Measurements from ENCODE around the gene BTBD16.
A peak's percentile ranks its signal among the peaks of the same experiment; 100 is the strongest.

The BTBD16 gene

GRCh38 chr10:122296363-122297120 is 25.4 kb downstream of the BTBD16 start:
- DNase-seq = no peak

- DNase-seq = no peak
Observed at GRCh38 chr10:122297583-122297982, 26.5 kb downstream of the BTBD16 start.

DNA sequence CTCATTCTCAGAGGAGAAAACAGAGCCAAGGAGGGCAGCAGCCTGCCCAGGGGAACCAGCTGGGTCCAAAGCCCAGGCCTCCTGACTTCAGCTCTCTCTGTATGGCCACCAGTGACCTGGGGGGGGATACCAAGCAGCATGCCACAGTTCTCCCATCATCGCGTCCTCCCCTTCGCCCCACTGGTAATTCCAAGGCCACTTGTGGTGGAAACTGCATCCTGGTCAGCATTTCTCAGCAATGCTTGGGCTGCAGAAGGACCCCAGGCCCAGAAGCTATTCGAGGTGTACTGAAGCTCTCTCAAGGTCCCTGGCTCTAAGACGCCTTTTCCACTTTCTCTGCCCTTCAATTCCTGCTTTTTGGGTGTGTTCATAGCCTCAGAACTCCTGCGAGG is 27.1 kb downstream of the BTBD16 start:
- DNase-seq = no peak

DNA sequence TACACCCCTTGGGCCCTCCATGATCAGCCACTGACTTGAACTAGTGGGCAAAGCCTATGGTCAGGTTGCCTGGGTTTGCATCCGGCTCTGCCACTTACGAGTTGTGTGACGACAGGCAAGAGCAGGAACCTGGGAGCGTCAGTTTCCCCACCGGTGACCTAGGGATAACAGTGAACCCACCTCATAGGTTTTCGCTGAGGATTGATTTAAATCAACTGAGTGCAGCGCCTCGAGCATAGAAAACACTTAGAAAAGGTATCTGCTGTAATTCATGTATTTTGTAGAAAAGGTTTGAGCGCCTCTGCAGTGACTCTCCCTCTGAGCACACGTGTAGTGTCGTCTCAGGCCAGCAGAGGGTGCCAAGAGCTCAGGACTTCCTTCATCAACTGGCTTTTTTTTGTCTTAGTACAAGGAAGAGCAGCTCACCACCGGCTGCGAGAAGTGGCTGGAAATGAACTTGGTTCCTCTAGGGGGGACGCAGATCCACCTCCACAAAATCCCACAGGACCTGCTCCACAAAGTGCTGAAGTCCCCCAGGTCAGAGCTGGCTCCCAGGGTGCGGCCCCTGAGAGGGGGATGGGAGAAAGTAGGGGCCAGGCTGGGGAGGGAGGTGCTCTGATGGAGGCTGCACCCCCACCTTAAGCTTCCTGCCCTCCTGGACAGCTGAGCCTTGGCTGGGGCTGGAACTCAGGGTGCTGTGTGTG is 27.7 kb downstream of the BTBD16 start:
- peak; percentile 90 for DNase-seq

- no peak for DNase-seq
Observed at GRCh38 chr10:122299423-122300075, 28.5 kb downstream of the BTBD16 start.

DNA sequence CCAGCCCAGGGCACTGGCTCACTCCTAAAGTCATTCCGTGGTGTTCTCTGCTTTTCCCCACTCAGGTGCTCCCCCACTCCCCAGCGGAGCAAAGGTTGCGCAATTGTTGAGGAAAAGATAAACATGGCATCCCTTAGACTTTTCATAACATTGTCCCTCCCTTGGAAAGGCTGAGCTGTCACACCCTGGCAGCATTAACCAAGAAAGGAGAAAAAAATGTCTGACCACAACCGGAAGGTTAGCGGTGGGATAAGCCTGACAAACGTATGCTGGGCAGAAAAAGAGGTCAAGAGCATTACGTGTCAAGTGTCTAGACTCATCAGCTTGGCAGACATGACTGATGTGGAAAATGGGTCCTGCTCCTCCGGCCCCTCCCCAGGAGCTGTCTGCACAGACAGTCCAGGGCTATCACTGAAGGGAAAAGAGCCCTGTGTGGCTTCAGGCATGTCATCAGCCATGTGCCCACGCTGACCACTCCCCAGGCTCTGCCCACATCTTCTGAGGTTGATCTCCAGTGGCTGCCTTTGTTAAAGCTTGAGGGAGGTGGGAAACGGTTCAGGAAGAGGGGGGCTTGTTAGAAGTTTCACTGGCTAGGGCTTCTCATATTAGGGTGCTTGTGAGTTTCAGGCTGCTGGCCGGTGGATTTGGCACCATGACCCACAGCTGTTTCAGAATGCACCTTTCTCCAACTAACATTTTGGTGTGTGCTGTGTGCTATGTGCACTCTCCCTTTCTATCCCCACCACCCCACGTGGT is 30.1 kb downstream of the BTBD16 start:
- peak; percentile 86 for DNase-seq

DNA sequence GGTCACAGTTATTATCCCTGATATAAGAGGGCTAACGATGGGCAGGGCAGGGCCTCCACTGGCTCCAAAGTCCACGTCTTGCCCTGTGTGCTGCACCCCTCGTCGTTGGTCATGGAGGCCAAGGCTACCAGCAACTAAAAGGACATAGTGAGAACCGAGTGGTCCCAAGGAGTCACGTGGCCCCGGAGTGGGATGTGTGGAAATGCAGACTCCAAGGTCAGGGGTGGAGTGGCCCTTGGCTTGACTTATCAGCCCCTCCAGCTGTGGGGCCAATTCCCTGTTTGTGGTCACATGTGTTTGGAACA is 30.7 kb downstream of the BTBD16 start:
- no peak for DNase-seq

GRCh38 chr10:122302315-122302714 is 31.2 kb downstream of the BTBD16 start:
- DNase-seq = no peak

GRCh38 chr10:122303271-122304053 is 32.4 kb downstream of the BTBD16 start:
- DNase-seq = no peak

- no peak for DNase-seq
Observed at GRCh38 chr10:122304054-122304579, 33.0 kb downstream of the BTBD16 start.

GRCh38 chr10:122306282-122306681 is 35.2 kb downstream of the BTBD16 start:
- no peak for DNase-seq

GRCh38 chr10:122306744-122307143 is 35.6 kb downstream of the BTBD16 start:
- DNase-seq = no peak

- peak; percentile 49 for DNase-seq
Observed at GRCh38 chr10:122307669-122308416, 36.7 kb downstream of the BTBD16 start.

- no peak for DNase-seq
Observed at GRCh38 chr10:122308417-122309141, 37.5 kb downstream of the BTBD16 start.

DNA sequence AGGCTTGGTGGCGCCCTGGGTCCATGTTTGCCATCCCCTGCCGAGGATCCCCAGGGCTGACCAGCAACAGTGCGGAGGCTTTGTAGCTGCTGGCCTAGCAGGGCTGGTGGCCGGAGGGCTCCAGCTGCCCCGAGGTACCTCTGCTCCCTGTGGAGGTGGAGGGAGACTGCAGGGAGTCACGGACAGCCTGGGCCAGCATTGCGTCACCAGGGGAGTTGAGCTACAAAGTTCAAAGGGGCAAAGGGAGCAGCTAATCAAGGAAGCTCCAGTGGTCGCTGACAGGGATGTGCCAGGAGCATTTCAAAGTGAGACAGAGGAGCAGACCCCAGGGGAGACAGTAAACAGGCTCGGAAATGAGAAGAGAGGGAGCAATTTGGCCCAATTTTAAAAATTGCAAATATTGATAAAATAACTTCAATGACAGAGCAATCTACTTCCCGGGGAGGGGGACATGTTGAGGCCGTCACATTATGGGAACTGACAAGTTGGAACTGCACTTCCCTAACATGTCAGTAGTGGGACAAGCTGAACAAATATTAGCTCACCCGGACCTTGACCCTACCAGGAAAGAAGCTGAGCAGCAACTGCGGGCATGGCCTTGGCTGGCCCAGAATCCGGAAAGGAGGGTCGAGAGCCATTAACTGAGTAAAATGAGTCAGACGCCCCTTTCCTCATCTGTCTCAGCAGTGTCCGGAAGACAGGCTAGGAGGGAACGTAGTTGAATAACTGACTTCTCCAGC is 39.4 kb downstream of the BTBD16 start:
- DNase-seq = peak; percentile 95

GRCh38 chr10:122311051-122311410 is 39.9 kb downstream of the BTBD16 start:
- DNase-seq = peak; percentile 70

GRCh38 chr10:122311716-122312115 is 40.6 kb downstream of the BTBD16 start:
- peak; percentile 42 for DNase-seq

GRCh38 chr10:122316224-122316884 is 45.3 kb downstream of the BTBD16 start:
- peak; percentile 96 for DNase-seq

DNA sequence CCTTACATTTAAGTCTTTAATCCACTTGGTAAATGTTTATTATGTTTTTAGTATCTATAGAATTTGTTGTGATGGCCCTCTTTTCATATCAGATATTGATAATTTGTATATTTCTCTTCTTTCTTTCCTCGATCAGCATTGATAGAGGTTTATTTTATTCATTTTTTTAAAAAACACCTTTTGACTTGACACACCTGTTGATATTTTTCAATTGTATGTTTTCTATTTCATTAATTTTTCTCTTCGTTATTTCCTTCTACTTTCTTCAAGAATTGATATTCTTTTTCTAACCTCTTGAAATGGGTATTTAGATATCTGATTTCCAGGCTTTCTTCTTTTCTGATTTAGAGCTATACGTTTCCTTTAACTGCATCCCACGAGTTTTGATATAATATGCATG is 50.9 kb downstream of the BTBD16 start:
- no peak for DNase-seq

GRCh38 chr10:122323189-122323588 is 52.1 kb downstream of the BTBD16 start:
- peak; percentile 38 for DNase-seq

Data from DMS53 (cell line).